ENCODE data around the gene SPACA4. TPM values are rescaled to one million over a fixed set of nuclear protein-coding genes. Genes with fewer than 3 reads are reported as not detected.

Gene SPACA4
- total and polyA plus RNA-seq, 9 of the 15 experiments (the other 6 are each of a cell fraction or from before 2014, with no cell fraction given): not detected

GRCh38 chr19:48618916-48619691 lies 12.6 kb downstream of the SPACA4 start, which contains the start of the genes RPL18 and SPHK2 (continued):
- TF ChIP-seq CREB3L1 (IDR thresholded peaks at IDR 0.05; ENCODE audit: borderline replicate concordance, low read depth): peak; percentile 99
- TF ChIP-seq MYC (IDR thresholded peaks at IDR 0.05; ENCODE audit: low read depth, low read length): peak; percentile 99
- peak; percentile 85; the same call in 1 of the 2 replicates for TF ChIP-seq MYC (CRISPR knock-in tag; IDR thresholded peaks at IDR 0.05; ENCODE audit: borderline replicate concordance, low read depth)
- peak; percentile 79 for TF ChIP-seq RBM22 (IDR thresholded peaks at IDR 0.05; ENCODE audit: low read depth, low read length, poor library complexity, severe bottlenecking)
- peak; percentile 63; the same call in 1 of the 2 replicates for TF ChIP-seq JUN (IDR thresholded peaks at IDR 0.05; ENCODE audit: borderline replicate concordance, low read depth, low read length)
- 0 out of 2 replicates have a peak, but pooled peaks have one; percentile 65 for TF ChIP-seq JUN (CRISPR knock-in tag; IDR thresholded peaks at IDR 0.05; ENCODE audit: borderline replicate concordance)
- TF ChIP-seq SNRNP70 (optimal IDR thresholded peaks at IDR 0.05; ENCODE audit: low read depth, low read length): no peak
- TF ChIP-seq CBX8 (IDR thresholded peaks at IDR 0.05; ENCODE audit: borderline replicate concordance, extremely low read depth, low read depth, low read length, poor library complexity, severe bottlenecking): no peak
- TF ChIP-seq RHOXF2B (CRISPR knock-in tag; conservative IDR thresholded peaks at IDR 0.05): no peak
- TF ChIP-seq ZNF212 (CRISPR knock-in tag; IDR thresholded peaks at IDR 0.05): no peak
- TF ChIP-seq U2AF2 (optimal IDR thresholded peaks at IDR 0.05; ENCODE audit: low read depth, low read length): no peak
- no peak for TF ChIP-seq ZBTB34 (CRISPR knock-in tag; IDR thresholded peaks at IDR 0.05)
- TF ChIP-seq HNRNPL (IDR thresholded peaks at IDR 0.05; ENCODE audit: low read depth, low read length): no peak; the same call in 1 of the 2 replicates
- TF ChIP-seq MAX (CRISPR knock-in tag; IDR thresholded peaks at IDR 0.05): peak; percentile 95
- no peak for TF ChIP-seq ZNF76 (CRISPR knock-in tag; IDR thresholded peaks at IDR 0.05; ENCODE audit: borderline replicate concordance)
- peak; percentile 67; the same call in 1 of the 2 replicates for TF ChIP-seq ETS1 (conservative IDR thresholded peaks at IDR 0.05; ENCODE audit: control insufficient read depth, low read depth, low read length)
- TF ChIP-seq HDAC6 (IDR thresholded peaks at IDR 0.05; ENCODE audit: low read depth, low read length): no peak
- TF ChIP-seq OTX1 (CRISPR knock-in tag; IDR thresholded peaks at IDR 0.05): no peak
